HepG2 (cell line): ENCODE measurements around the gene SCAND1. TPM values are rescaled to one million over a fixed set of nuclear protein-coding genes. Genes with fewer than 3 reads are reported as not detected.

Source experiments
- EEA1 ChIP-seq: sonication (generic); formaldehyde crosslinking; IDR thresholded peaks from 2 replicates; pipeline ENCODE4 v1.5.1; 2020; ENCODE audit warnings: mild to moderate bottlenecking, missing genetic modification reagents, borderline replicate concordance
- FOXK1 ChIP-seq: sonication (generic); formaldehyde crosslinking; IDR thresholded peaks from 2 replicates; pipeline ENCODE4 v1.4.0; 2020; ENCODE audit warnings: low read depth, missing genetic modification reagents, borderline replicate concordance
- HNF4G ChIP-seq, 2 experiments: sonication (generic) in 1 of 2; formaldehyde crosslinking in 1 of 2; IDR thresholded peaks; 2 replicates each; pipeline versions ENCODE4 v1.4.0 to v1.6.1; 2011 to 2020; ENCODE audit warnings: borderline replicate concordance in 2 of 2, low read depth in 2 of 2, mild to moderate bottlenecking in 2 of 2, low read length in 1 of 2, missing genetic modification reagents in 1 of 2, moderate library complexity in 1 of 2
- HNRNPH1 ChIP-seq: fragments of 200-400 bp; formaldehyde crosslinking; optimal IDR thresholded peaks from 2 replicates; pipeline ENCODE3; 2017; ENCODE audit warnings: mild to moderate bottlenecking, low read depth, low read length
- MAFK ChIP-seq, 2 experiments: IDR thresholded peaks in 1 of 2; conservative IDR thresholded peaks in 1 of 2; 2 replicates each; pipeline ENCODE4 v1.6.1; 2011; ENCODE audit warnings: improper control_type of control experiment in 2 of 2, low read length in 2 of 2
- ZFX ChIP-seq: sonication (generic); formaldehyde crosslinking; IDR thresholded peaks from 2 replicates; pipeline ENCODE4 v1.4.0; 2020; ENCODE audit warnings: mild to moderate bottlenecking, low read depth, missing genetic modification reagents, moderate library complexity
- ZKSCAN1 ChIP-seq: fragments of 150-350 bp; IDR thresholded peaks from 2 replicates; pipeline ENCODE4 v1.6.1; 2014; ENCODE audit warnings: low read length
- ZNF224 ChIP-seq: sonication (generic); formaldehyde crosslinking; IDR thresholded peaks from 2 replicates; pipeline ENCODE4 v1.5.0; 2020; ENCODE audit warnings: mild to moderate bottlenecking, missing genetic modification reagents
- ZNF501 ChIP-seq: sonication (generic); formaldehyde crosslinking; IDR thresholded peaks from 2 replicates; pipeline ENCODE4 v1.5.1; 2020; ENCODE audit warnings: mild to moderate bottlenecking, moderate library complexity, missing genetic modification reagents
- ZNF547 ChIP-seq: sonication (generic); formaldehyde crosslinking; IDR thresholded peaks from 2 replicates; pipeline ENCODE4 v1.5.1; 2020; ENCODE audit warnings: mild to moderate bottlenecking, missing genetic modification reagents
- ZNF883 ChIP-seq: sonication (generic); formaldehyde crosslinking; IDR thresholded peaks from 2 replicates; pipeline ENCODE4 v1.5.1; 2020; ENCODE audit warnings: mild to moderate bottlenecking, missing genetic modification reagents; ENCODE audit errors: not compliant biosample characterization
- polyA plus RNA-seq, 8 experiments: library from polyadenylated mRNA; depleted of rRNA in 3 of 8; stranded (reverse) in 7 of 8; unstranded in 1 of 8; fragments of >200 nt; fragmentation: Illumina TruSeq in 4 of 8; extraction: Trizol in 4 of 8; gene quantifications; 2 replicates each; pipeline versions ENCODE4 v1.2.1 to v1.2.3, GENCODE V29; 2011 to 2016; ENCODE audit warnings: low read depth in 4 of 8, missing spikeins in 1 of 8, mixed read lengths in 1 of 8; ENCODE audit not compliant: insufficient read depth in 1 of 8
- total RNA-seq, 5 experiments: library from RNA; depleted of rRNA; stranded (reverse); fragments of >200 nt; fragmentation: Illumina TruSeq; extraction: Trizol; gene quantifications; 2 replicates each; pipeline ENCODE4 v1.2.3, GENCODE V29; 2016; ENCODE audit warnings: low read depth in 1 of 5
- TF ChIP-seq, protein P1 (sequence below): sonication (generic); formaldehyde crosslinking; IDR thresholded peaks from 2 replicates; pipeline ENCODE4 v1.5.0; 2020; ENCODE audit warnings: mild to moderate bottlenecking, missing genetic modification reagents, borderline replicate concordance
- TF ChIP-seq, protein P2 (sequence below): sonication (generic); formaldehyde crosslinking; IDR thresholded peaks from 2 replicates; pipeline ENCODE4 v1.4.0; 2020; ENCODE audit warnings: missing genetic modification reagents, borderline replicate concordance
- TF ChIP-seq, protein P3 (sequence below): sonication (generic); formaldehyde crosslinking; IDR thresholded peaks from 2 replicates; pipeline ENCODE4 v1.8.1; 2023; ENCODE audit warnings: mild to moderate bottlenecking, missing genetic modification reagents
- TF ChIP-seq, protein P4 (sequence below): sonication (generic); formaldehyde crosslinking; IDR thresholded peaks from 2 replicates; pipeline ENCODE4 v1.5.1; 2020; ENCODE audit warnings: mild to moderate bottlenecking, moderate library complexity, missing genetic modification reagents

Gene SCAND1
- total and polyA plus RNA-seq, 2 of the 13 experiments (the other 11 are each of a cell fraction or from before 2014, with no cell fraction given), result 19.3 to 109 TPM

DNA sequence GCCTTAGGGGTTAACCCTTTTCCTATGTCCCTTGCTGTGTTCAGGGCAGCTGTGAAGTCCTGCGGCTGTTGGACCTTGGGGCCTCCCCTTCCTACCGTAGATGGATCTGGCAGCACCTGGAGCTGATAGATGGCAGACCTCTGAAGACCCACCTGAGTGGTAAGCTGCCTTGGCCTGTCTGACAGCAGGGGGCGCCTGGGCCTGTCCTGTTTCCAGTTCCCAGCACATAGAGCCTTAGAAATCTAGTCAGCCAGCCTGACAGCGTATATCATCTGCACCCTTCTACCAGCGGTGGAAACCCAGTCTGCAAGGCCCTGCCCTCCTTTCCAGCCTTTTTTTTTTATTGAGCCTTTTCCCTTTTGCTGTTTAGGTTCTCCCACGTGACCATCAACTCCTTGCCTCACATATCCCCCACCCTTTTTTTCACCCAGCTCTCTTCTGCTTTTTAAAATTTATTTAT is 40.7 kb upstream of the SCAND1 start (continued):
- TF ChIP-seq, protein P1, sequence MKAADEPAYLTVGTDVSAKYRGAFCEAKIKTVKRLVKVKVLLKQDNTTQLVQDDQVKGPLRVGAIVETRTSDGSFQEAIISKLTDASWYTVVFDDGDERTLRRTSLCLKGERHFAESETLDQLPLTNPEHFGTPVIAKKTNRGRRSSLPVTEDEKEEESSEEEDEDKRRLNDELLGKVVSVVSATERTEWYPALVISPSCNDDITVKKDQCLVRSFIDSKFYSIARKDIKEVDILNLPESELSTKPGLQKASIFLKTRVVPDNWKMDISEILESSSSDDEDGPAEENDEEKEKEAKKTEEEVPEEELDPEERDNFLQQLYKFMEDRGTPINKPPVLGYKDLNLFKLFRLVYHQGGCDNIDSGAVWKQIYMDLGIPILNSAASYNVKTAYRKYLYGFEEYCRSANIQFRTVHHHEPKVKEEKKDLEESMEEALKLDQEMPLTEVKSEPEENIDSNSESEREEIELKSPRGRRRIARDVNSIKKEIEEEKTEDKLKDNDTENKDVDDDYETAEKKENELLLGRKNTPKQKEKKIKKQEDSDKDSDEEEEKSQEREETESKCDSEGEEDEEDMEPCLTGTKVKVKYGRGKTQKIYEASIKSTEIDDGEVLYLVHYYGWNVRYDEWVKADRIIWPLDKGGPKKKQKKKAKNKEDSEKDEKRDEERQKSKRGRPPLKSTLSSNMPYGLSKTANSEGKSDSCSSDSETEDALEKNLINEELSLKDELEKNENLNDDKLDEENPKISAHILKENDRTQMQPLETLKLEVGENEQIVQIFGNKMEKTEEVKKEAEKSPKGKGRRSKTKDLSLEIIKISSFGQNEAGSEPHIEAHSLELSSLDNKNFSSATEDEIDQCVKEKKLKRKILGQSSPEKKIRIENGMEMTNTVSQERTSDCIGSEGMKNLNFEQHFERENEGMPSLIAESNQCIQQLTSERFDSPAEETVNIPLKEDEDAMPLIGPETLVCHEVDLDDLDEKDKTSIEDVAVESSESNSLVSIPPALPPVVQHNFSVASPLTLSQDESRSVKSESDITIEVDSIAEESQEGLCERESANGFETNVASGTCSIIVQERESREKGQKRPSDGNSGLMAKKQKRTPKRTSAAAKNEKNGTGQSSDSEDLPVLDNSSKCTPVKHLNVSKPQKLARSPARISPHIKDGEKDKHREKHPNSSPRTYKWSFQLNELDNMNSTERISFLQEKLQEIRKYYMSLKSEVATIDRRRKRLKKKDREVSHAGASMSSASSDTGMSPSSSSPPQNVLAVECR, result peak; percentile 22; the same call in 1 of the 2 replicates
- no peak for TF ChIP-seq HNF4G (IDR thresholded peaks at IDR 0.05; ENCODE audit: borderline replicate concordance, low read depth, low read length)
- TF ChIP-seq HNF4G (CRISPR knock-in tag; IDR thresholded peaks at IDR 0.05; ENCODE audit: borderline replicate concordance, low read depth), result no peak
- TF ChIP-seq, protein P2, sequence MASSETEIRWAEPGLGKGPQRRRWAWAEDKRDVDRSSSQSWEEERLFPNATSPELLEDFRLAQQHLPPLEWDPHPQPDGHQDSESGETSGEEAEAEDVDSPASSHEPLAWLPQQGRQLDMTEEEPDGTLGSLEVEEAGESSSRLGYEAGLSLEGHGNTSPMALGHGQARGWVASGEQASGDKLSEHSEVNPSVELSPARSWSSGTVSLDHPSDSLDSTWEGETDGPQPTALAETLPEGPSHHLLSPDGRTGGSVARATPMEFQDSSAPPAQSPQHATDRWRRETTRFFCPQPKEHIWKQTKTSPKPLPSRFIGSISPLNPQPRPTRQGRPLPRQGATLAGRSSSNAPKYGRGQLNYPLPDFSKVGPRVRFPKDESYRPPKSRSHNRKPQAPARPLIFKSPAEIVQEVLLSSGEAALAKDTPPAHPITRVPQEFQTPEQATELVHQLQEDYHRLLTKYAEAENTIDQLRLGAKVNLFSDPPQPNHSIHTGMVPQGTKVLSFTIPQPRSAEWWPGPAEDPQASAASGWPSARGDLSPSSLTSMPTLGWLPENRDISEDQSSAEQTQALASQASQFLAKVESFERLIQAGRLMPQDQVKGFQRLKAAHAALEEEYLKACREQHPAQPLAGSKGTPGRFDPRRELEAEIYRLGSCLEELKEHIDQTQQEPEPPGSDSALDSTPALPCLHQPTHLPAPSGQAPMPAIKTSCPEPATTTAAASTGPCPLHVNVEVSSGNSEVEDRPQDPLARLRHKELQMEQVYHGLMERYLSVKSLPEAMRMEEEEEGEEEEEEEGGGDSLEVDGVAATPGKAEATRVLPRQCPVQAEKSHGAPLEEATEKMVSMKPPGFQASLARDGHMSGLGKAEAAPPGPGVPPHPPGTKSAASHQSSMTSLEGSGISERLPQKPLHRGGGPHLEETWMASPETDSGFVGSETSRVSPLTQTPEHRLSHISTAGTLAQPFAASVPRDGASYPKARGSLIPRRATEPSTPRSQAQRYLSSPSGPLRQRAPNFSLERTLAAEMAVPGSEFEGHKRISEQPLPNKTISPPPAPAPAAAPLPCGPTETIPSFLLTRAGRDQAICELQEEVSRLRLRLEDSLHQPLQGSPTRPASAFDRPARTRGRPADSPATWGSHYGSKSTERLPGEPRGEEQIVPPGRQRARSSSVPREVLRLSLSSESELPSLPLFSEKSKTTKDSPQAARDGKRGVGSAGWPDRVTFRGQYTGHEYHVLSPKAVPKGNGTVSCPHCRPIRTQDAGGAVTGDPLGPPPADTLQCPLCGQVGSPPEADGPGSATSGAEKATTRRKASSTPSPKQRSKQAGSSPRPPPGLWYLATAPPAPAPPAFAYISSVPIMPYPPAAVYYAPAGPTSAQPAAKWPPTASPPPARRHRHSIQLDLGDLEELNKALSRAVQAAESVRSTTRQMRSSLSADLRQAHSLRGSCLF (CRISPR knock-in tag), result no peak
- no peak for TF ChIP-seq EEA1 (CRISPR knock-in tag)
- TF ChIP-seq MAFK (conservative IDR thresholded peaks at IDR 0.05 in 1 of 2, IDR thresholded peaks at IDR 0.05 in 1 of 2; ENCODE audit: low read length in 2 of 2), result no peak
- TF ChIP-seq ZKSCAN1, result no peak
- TF ChIP-seq ZNF501 (CRISPR knock-in tag), result peak; percentile 45
- TF ChIP-seq ZNF883 (CRISPR knock-in tag), result peak; percentile 67
- TF ChIP-seq, protein P3, sequence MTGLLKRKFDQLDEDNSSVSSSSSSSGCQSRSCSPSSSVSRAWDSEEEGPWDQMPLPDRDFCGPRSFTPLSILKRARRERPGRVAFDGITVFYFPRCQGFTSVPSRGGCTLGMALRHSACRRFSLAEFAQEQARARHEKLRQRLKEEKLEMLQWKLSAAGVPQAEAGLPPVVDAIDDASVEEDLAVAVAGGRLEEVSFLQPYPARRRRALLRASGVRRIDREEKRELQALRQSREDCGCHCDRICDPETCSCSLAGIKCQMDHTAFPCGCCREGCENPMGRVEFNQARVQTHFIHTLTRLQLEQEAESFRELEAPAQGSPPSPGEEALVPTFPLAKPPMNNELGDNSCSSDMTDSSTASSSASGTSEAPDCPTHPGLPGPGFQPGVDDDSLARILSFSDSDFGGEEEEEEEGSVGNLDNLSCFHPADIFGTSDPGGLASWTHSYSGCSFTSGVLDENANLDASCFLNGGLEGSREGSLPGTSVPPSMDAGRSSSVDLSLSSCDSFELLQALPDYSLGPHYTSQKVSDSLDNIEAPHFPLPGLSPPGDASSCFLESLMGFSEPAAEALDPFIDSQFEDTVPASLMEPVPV (CRISPR knock-in tag), result no peak
- peak; percentile 52; the same call in 1 of the 2 replicates for TF ChIP-seq ZFX
- TF ChIP-seq, protein P4, sequence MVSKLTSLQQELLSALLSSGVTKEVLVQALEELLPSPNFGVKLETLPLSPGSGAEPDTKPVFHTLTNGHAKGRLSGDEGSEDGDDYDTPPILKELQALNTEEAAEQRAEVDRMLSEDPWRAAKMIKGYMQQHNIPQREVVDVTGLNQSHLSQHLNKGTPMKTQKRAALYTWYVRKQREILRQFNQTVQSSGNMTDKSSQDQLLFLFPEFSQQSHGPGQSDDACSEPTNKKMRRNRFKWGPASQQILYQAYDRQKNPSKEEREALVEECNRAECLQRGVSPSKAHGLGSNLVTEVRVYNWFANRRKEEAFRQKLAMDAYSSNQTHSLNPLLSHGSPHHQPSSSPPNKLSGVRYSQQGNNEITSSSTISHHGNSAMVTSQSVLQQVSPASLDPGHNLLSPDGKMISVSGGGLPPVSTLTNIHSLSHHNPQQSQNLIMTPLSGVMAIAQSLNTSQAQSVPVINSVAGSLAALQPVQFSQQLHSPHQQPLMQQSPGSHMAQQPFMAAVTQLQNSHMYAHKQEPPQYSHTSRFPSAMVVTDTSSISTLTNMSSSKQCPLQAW, result peak; percentile 63; the same call in 1 of the 2 replicates
- 0 out of 2 replicates have a peak, but pooled peaks have one; percentile 44 for TF ChIP-seq ZNF547 (CRISPR knock-in tag)
- TF ChIP-seq FOXK1, result peak; percentile 76; the same call in 1 of the 2 replicates
- no peak for TF ChIP-seq HNRNPH1
- no peak for TF ChIP-seq ZNF224
